LNCaP clone FGC (cell line): Measurements from ENCODE around the gene EDN1.
"Not testable (repeated sequence)": the region's sequence is repeated elsewhere in the genome, so short reads cannot be mapped to it uniquely, and the experiment has no call there.

ENCODE experiments used
- DNase-seq: peaks from one replicate; pipeline ENCODE4 v3.0.0-alpha.2; 2011; ENCODE audit warnings: low read depth
- H3K4me3 ChIP-seq: 2 replicates; pipeline ENCODE4 v1.5.1; 2011; ENCODE audit warnings: mild to moderate bottlenecking, low read depth, low read length, control low read depth
- CTCF ChIP-seq: IDR thresholded peaks from 2 replicates; pipeline ENCODE4 v1.5.1; 2012; ENCODE audit warnings: mild to moderate bottlenecking; ENCODE audit not compliant: control insufficient read depth, insufficient read depth; ENCODE audit errors: extremely low read depth

The EDN1 gene

GRCh38 chr6:12331951-12332749, 42.0 kb downstream of the EDN1 start:
- DNase-seq = peak; percentile 100
- H3K4me3 ChIP-seq = no peak overlapping the region
- no peak for TF ChIP-seq CTCF

DNA sequence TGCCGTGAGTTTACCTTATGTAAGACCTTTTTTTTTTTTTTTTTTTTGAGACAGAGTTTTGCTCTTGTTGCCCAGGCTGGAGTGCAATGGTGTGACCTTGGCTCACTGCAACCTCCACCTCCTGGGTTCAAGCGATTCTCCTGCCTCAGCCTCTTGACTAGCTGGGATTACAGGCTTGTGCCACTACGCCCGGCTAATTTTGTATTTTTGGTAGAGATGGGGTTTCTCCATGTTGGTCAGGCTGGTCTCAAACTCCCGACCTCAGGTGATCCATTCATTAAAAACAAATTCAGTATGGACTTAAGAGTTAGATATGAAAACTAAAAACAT, 42.6 kb downstream of the EDN1 start:
- DNase-seq, H3K4me3 ChIP-seq: not testable (repeated sequence)

DNA sequence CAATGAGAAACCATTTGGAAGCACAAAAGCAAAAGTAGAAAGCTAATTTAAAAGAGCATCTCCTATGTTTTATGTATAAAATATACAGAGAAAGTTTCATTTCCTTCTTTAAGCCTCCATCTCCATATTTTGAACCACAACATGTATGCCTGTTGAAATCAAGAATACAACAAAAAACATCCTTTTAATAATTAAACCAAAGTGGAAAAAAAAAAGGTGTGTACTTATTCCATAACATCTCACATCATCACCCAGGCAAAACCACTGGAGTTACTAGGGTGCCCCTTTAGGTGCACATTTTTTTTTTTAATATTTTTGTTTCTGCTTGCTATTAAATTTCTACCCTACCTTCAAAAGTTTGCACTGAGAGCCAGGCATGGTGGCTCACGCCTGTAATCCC, 43.0 kb downstream of the EDN1 start:
- TF ChIP-seq CTCF = no peak
- no peak for DNase-seq
- H3K4me3 ChIP-seq = no peak overlapping the region

GRCh38 chr6:12334526-12335130, 44.5 kb downstream of the EDN1 start:
- DNase-seq = no peak
- no peak overlapping the region for H3K4me3 ChIP-seq
- no peak for TF ChIP-seq CTCF

- H3K4me3 ChIP-seq = no peak overlapping the region
- DNase-seq = no peak
- no peak for TF ChIP-seq CTCF
These were observed 45.0 kb downstream of the EDN1 start for GRCh38 chr6:12335131-12335527.

DNA sequence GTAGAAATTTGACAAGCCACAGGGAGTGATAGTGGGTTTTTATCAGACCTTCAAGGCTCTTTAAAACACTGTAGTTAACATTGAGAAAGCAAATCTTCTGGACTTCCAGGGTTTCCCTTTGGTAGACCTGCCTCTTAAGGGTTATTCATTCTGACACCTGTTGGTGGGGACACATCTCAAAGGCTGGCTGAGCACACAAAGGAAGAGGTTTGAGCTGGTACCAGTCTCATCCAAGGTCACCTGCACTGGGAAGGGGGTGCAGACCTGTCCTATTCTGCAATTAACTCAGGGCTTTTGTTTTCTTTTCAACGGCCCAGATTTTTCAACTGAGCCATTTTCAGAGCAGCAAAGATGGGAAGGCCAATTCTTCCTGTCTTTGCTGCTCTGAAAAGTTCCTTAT, 45.6 kb downstream of the EDN1 start:
- H3K4me3 ChIP-seq = no peak overlapping the region
- no peak for TF ChIP-seq CTCF
- DNase-seq = no peak

- DNase-seq = peak; percentile 74
- H3K4me3 ChIP-seq = no peak overlapping the region
- no peak for TF ChIP-seq CTCF
These were observed 46.2 kb downstream of the EDN1 start for GRCh38 chr6:12336121-12336971.
